Glomerular visceral epithelial cell (primary cell): ENCODE measurements around the gene SYCE1.
"Not testable (repeated sequence)": the region's sequence is repeated elsewhere in the genome, so short reads cannot be mapped to it uniquely, and the experiment has no call there.

Experiments used
- DNase-seq: peaks from one replicate; pipeline ENCODE4 v3.0.0-alpha.2; 2016; ENCODE audit errors: extremely low spot score

The SYCE1 gene

DNA sequence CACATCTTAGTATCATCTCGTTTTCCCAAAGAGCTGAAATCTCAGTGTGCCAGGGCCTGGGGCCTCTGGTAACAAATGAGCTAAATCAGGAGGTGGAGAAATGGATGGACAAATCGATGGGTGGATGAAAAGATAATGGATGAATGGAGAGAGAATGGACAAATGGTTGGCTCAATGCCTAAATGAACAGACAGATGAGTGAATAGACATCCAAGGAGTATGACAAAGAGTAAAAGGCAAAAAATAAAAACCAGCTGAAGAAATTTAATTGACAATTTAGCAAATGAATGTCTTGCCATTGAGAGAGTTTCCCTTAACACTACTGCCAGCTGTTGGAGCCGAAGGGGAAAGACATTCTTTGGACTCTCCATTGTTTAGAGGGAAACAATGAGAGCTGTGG is 8.0 kb downstream of the SYCE1 start:
- no peak for DNase-seq

DNA sequence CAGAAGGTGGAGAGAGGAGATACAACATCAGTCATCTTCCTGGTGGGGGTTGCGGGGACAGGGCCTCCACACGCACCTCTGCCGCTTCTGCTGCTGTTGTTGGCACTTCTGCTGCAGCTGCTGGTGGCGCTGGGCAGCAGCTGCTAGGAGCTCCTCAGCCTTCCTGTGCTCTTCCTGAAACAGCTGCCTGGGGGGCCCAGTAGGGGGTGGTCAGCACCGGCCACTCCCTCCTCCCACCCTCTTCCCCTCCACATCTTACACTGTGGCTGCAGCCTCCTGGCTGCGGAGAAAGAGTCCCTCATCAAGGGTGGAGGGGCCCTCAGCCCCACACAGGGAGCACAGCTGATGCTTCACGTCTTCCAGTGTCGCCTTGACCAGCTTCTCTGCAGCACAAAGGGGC is 9.9 kb downstream of the SYCE1 start:
- DNase-seq: no peak

DNA sequence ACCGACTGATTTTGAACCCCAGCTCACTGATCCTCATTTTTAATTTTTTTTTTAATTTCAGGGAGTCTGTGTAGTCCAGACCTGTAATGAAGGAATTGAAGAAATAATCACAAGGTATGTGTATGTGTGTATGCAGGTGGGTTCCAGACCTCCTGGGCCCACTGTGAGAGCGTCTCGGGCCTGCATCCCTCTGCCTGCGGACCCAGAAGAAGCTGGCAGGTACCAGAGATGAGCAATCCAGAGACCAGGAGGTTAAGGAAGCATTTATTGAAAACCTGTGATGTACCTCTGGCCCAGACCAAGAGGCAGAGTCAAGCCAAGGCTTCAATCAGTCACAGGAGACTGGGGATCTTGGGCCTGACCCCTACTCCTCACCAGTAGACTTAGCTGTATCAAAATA is 10.8 kb downstream of the SYCE1 start:
- DNase-seq: no peak

DNA sequence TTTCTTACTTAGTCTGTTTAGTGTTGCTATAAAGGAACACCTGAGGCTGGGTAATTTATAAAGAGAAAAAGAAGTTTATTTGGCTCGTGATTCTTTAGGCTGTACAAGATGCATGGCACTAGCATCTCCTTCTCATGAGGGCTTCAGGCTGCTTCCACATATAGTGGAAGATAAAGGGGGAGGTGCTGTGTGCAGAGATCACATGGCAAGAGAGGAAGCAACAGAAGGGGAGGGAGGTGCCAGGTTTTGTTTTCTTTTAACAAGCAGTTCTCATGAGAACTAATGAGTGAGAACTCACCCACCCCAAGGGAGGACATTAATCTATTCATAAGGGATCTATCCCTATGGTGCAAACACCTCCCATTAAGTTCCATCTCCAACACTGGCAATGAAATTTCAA is 20.9 kb downstream of the SYCE1 start:
- DNase-seq: no peak

DNA sequence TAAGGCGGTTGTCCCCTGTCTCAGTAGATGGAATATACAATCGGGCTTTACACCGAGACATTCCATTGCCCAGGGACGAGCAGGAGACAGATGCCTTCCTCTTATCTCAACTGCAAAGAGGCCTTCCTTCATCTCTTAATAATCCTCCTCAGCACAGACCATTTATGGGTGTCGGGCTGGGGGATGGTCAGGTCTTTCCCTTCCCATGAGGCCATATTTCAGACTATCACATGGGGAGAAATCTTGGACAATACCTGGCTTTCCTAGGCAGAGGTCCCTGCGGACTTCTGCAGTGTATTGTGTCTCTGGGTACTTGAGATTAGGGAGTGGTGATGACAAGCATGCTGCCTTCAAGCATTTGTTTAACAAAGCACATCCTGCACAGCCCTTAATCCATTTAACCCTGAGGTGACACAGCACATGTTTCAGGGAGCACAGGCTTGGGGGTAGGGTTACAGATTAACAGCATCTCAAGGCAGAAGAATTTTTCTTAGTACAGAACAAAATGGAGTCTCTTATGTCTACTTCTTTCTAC is 23.9 kb downstream of the SYCE1 start:
- DNase-seq: not testable (repeated sequence)

DNA sequence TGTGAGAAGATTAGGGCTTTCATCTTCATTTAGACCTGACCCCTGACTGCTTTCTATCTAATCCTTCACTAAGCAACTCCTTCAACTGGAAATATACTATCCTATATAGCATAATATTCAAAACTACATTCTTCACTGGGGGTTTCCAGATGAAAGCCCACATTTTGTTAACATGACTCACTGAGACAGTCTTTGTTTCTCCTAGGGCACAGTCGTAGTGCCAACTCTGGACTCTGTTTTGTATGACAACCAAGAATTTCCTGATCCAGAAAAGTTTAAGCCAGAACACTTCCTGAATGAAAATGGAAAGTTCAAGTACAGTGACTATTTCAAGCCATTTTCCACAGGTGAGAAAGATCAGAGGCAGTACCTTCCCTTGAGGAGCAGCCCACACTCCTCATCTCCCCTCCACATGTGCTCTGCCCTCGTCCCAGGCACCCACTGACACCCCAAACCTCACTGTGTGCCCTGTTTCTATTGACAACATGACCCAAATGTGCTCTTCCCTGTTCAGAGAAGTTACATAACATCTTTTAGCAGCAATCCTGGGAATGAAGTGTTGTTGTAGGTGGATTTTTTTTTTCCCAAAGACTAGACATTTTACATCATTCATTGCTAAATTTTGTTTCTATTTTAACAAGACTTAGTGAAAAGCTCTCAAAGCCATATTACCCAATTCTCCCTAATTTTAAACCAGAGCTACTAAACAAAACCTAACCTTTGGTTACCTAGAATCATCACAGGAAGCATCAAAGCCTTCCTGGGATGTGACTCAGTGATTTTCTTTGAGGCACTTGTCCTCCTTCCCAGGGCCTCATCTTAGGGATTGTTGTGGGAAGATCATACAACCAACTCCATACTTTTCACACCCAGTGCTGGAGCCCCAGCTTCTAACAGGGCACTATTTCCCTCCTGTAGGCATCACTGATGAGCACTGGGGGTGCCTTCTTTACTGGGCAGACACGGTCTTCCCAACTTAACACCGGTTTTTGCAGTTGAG is 27.5 kb downstream of the SYCE1 start:
- DNase-seq: peak; percentile 13

DNA sequence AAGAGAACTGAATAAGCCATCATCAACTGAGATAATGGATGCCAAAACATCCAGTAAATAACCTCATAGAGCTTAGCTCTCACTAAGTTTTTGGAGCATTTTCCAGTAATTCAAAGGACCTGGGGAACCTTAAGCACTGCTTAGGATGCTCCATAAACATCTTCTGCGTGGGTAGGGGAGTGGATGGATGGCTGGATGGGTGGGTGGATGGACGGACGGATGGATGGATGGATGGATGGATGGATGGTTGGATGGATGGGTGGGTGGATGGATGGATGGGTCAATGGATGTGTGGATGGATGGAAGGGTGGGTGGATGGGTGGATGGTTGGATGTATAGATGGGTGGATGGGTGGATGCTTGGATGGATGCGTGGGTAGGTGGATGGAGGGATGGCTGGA is 29.2 kb downstream of the SYCE1 start:
- DNase-seq: no peak

DNA sequence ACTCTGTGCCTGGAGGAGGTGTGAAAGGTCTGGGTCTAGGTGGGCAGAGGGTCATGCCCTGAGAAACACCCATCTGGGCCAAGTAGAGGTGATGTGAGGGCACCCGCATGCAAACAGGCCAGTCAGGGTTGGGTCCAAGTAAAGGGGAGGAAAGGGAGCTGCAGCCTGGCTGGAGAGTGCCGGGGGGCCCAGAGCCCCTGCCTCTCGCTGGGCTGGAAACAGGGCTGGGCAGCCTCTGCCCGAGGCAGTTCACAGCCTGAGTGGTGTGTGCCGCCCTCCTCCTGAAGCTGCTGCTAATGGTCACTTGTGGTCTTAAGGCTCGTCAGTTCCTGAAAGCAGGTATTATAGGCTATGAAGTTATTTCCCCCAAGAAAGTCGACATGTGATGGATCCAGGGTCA is 31.0 kb downstream of the SYCE1 start:
- no peak for DNase-seq

DNA sequence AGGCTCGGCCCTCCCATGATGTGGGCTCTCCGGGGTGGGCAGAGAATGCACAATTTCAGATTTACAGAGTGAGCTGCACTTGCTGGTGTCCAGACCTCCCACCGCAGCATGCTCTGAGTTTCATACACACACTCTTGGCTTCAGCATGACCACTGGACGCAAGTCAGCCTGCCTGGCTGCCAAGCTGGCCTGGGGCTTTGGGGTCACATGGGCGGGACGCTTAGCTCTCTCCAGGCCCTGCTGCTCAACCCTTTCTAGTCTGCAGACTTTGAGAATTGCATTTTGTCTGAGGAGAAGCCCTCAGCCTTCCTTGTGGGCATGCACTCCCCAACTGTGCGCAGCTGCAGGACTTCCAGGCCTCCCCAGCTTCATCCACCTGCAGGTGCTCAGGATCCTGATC is 32.5 kb downstream of the SYCE1 start:
- no peak for DNase-seq

DNA sequence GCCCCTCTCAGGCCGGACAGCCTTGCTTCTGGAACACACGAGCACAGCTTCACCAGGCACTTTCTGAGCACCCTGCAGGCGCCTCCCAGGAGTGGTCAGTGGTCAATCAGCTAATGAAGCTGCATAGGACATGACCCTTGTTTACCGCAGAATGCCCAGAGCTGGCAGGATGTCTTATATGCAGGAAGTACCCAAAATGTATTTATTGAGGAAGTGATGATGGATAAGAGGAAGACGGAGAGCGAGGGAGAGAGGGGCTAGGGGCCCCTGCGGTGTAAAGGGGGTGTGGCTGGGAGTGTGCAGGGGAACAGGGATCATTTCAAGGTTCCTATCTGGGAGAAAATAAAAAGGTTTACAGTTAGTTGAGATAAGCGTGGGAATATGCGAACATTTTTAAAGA is 34.9 kb downstream of the SYCE1 start:
- no peak for DNase-seq

DNA sequence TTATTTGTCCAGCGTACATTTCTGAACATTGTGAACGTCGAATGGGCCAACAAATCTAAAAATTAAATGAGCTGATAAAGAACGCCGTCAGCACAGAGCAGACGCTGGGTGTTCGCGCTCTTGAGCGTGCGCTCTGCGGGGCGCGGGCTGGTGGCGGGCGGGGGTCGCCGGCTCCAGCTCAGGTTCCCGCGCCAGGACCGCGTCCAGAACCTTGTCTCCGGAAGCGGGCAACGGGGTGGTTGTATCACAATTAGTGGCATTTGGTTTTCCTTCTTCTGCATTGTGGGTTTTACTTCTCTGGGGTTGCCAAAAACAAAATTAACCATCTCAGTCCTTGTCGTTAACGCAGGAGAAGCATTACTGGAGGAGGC is 35.8 kb downstream of the SYCE1 start:
- DNase-seq: no peak

DNA sequence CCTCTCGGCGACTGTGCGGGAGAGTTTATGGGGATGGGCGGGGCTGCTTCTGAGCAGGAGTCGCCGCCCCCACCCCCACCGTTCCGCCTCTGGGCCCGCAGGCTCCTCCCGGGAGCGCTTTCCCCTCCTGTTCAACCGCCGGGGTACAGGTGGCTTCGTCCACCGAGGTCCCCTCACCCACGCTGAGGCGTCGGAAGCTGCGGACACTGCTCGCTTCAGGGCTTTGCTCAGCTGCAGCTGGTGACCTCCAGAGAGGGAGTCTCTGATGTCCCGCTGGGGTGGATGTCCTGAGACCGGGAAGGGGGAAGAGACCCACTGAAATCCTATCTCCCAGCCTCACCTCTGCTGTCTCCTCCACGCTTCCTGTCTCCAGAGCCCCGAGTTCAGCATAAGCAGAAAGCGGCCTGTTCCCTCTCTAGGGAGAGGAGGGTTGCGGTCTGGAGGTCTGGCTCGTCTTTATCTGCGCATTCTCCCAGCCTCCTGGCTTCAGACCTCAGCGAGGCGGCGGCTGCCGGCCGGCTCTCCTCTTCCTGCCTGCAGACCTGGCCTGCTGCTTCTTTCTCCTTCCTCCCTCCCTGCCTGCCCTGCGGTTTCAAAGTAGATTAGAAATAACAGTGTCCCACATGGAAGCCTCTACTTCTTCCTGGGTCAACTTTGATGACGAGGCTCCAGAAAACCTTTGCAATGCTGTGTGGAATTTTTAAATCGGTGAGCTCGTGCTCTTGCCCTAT is 36.4 kb downstream of the SYCE1 start:
- no peak for DNase-seq

DNA sequence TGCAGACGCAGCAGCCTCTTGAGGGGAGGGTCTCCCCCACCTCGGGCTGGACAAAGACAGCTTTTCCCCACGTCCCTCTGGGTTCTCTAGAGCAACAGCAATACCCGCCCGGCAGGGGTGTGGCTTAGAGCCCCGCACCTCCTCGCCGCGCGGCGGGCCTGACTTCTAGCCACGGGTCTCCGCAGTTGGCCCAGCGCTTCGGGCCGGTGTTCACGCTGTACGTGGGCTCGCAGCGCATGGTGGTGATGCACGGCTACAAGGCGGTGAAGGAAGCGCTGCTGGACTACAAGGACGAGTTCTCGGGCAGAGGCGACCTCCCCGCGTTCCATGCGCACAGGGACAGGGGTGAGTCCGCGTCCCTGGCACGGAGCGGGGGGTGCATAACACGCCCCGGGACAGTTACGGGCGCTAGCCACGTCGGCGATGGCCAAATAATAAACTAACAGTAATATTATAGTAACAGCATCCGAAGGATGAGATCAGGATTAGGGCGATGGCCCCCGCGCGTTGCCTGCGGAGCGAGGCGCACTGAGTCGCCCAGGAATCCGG is 37.0 kb downstream of the SYCE1 start:
- DNase-seq: no peak

DNA sequence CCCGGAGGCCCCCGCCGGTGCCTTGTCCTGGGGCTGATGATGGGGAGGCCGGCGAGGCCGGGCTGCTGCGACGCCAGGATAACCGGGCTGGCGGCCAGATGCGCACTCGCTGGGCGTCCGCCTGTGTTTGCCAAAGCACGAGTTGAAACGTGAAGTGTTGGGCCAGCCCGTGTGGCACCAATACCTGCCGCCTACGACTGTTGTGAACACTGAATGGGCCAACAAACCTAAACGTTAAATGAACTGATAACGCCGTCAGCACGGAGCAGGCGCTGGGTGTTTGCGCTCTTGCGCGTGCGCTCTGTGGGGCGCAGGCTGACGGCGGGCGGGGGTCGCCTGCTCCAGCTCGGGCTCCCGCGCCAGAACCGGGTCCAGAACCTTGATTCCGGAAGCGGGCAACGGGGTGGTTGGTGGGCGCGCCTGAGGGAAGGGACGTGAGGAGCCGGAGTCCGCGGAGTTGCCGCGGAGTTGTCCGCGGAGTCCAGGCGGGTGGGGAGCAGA is 37.6 kb downstream of the SYCE1 start:
- DNase-seq: no peak

DNA sequence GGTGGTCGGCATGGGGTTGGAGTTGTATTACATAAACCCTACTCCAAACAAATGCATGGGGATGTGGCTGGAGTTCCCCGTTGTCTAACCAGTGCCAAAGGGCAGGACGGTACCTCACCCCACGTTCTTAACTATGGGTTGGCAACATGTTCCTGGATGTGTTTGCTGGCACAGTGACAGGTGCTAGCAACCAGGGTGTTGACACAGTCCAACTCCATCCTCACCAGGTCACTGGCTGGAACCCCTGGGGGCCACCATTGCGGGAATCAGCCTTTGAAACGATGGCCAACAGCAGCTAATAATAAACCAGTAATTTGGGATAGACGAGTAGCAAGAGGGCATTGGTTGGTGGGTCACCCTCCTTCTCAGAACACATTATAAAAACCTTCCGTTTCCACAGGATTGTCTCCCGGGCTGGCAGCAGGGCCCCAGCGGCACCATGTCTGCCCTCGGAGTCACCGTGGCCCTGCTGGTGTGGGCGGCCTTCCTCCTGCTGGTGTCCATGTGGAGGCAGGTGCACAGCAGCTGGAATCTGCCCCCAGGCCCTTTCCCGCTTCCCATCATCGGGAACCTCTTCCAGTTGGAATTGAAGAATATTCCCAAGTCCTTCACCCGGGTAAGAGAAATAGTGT is 38.3 kb downstream of the SYCE1 start, which contains the start of gene CYP2E1:
Gene CYP2E1 (plus strand): TSS at position 407 of the 632 bp plus-strand sequence. CDS start 33 bp downstream, at position 440.
- DNase-seq: no peak

DNA sequence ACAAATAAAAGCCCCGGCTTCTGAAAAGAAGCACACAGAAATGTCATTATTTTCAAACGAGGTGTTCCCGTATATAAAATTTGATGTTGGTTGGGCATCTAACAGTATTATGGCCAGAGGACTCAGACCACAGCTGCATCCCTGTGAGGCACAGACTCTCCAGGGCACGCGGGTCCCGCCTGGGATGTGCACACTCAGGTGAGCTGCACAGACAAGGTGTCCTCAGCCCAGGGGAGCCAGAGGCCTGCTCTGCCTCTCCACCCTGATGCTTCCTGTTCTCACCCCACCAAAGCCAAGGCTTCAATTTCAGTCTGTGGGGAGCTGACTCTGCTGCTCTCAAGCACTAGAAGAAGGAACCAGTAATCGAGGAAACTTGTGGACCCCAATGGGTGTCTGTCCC is 39.9 kb downstream of the SYCE1 start:
- DNase-seq: no peak

DNA sequence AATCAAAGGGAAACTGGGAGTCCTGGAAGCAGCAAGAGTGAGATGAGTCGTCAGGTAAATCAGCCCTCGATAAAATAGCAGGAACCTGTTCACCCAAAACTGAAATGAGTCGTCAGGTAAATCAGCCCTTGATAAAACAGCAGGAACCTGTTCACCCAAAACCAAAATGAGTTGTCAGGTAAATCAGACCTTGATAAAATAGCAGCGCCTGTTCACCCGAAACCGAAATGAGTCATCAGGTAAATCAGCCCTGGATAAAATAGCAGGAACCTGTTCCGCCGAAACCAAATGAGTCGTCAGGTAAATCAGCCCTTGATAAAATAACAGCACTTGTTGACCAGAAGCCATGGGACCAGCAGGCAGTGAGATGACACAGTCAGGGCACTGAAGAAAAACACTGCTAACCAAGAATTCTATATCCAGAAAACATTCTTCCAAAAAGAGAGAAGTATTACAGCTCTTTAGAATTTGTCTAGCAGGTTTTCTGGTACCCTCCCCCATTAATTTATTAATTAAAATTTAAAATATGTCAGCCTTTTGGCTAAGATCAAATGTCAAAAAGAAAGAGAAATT is 41.7 kb downstream of the SYCE1 start:
- DNase-seq: no peak

DNA sequence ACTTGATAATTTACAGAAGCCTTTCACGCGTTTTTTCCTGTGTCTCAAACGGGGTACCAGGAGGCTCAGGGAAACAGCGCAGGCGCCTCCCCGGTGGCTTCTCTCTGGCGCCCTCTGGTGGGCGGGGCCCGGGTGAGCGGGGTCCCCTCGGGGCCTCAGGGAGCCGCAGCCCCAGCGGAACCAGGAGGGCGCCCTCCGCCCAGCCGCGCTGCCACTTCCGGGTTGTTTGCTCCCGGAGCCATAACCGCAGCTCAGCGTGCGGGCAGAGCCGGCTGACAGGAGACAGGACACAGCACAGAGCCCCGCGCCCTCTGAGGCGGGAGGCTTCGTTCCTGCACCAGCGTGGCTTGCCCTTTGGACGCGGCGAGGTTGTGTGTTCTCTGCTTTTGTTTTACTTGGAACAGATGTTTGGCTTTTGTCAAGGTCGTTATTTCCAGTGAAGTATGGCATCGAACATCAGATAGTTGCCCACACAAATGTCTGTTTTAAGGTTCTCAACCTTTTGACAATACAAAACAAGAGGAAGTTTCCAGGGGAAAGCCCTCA is 45.1 kb downstream of the SYCE1 start:
- DNase-seq: peak; percentile 70

DNA sequence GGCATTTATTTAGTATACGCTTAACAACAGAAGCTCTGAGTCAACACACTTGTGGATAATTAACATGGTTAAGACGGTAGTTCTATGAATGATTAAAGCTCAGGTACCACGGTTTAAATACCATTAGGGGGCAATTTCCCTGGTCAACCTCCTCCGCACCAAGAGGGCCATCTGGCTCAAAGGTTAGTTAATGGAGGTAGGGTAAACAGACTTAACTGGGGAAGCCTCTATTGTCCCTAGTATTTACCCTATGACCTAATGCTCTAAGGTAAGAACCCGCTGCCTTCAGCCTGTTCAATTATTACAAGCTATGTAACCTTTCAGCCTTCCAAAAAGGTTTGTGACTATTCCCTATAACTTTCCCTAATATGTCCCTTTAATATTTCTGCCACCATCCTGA is 46.9 kb downstream of the SYCE1 start:
- DNase-seq: not testable (repeated sequence)

DNA sequence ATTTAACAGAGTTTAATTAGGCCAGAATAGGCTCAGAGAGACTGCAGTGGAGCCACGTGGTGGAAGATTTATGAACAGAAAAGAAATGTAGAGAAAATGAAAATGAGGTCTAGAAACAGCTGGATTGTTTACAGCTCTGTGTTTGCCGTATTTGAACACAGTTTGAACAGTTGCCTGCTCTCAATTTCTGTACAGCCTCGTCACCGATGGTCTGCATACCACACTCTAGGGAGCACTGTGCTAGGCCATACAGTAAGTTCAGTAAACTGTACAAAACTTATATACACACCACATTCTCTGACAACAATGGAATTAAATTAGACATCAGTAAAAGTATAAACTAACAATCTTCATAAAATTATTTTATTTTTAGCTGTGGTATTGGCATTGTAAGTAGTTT is 49.3 kb downstream of the SYCE1 start:
- DNase-seq: no peak

DNA sequence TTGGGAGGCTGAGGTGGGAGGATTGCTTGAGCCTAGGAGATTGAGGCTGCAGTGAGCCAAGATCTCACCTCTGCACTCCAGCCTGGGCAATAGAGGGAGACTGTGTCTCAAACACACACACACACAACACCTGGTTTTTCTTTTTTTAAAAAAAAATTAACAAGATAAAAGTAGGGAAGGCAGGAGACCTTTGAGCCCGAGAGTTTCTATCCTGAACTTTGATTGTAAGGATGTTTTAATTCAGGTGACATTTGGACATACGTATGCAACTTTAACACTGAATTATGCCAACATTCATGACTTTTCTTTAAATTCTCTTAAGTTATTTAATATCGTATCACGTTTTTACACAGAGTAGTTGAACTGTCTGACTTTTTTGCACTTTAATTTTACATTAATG is 49.9 kb downstream of the SYCE1 start:
- no peak for DNase-seq
